Measurements from ENCODE around the gene TUBB2A. TPM values are rescaled to one million over a fixed set of nuclear protein-coding genes. Genes with fewer than 3 reads are reported as not detected.
"Not testable (repeated sequence)": the region's sequence is repeated elsewhere in the genome, so short reads cannot be mapped to it uniquely, and the experiment has no call there.

Gene TUBB2A
- polyA plus RNA-seq, 1 of the 3 experiments (the other 2 are of a cell fraction), result 199 TPM

DNA sequence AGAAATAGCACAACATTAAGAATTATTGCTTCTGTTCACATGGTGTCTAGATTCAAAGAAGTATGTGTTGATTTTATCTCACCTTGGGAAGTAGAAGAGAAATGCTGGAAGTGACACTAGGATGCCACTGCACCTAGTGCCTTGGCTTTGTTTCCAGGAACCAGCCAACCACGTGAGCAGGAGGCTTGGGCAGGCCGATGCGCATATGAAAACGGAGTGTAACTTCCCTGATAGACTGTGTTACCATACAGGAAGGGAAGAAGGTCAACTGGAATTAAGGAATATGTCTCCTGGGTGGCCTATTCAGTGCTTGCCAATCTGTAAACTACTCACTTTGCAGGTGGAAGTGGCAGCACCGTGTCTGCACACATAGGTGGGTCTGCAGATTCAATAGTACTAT, 42.0 kb upstream of the TUBB2A start:
- Histone ChIP-seq H3K9me2 (no peaks in the 10 kb centered on the region), H3K4me2 (no peak overlapping the region), H3K9me3 (no peaks in the 10 kb centered on the region), H3K4me3 (ENCODE audit: low read depth in 2 of 2, low read length in 1 of 2) (no peak overlapping the region), H3K79me2 (ENCODE audit: insufficient read depth) (no peaks in the 10 kb centered on the region), H4K20me1 (ENCODE audit: insufficient read depth) (no peaks in the 10 kb centered on the region), H2AFZ (ENCODE audit: low read depth) (no peak overlapping the region), H3K27me3 (ENCODE audit: insufficient read depth) (no peaks in the 10 kb centered on the region), H3K9ac (no peak overlapping the region), H3K27ac (ENCODE audit: low read depth in 2 of 2, low read length in 1 of 2) (no peak overlapping the region), H3F3A (replicated peaks; ENCODE audit: insufficient read depth) (no peaks in the 10 kb centered on the region), H3K4me1 (ENCODE audit: control insufficient read depth in 1 of 2, insufficient read depth in 2 of 2, low read depth in 1 of 2, low read length in 1 of 2) (peaks cover 0 to 8% of the 10 kb centered on the region in 2 experiments; a peak in 1 of 4 replicates), H3K36me3 (replicated peaks in 1 of 2; ENCODE audit: control insufficient read depth in 1 of 2, insufficient read depth in 2 of 2, low read length in 1 of 2) (no peaks in the 10 kb centered on the region)
- 83% methylated on average over 5 of the region's 5 CpGs for WGBS (ENCODE audit: low lambda C conversion rate)
- DNase-seq, result no peak
- CTCF ChIA-PET, result interaction anchor here (1.3 kb wide), 1 partner anchor 13 kb away, joined by 3 read pairs; no protein-coding TSS in a partner anchor
- POLR2A ChIA-PET, result no interaction called here
- TF ChIP-seq RCOR1 (IDR thresholded peaks at IDR 0.05; ENCODE audit: low read length) (no peak), POLR2AphosphoS5 (IDR thresholded peaks at IDR 0.05; ENCODE audit: low read depth, low read length) (no peak), YY1 (IDR thresholded peaks at IDR 0.05; ENCODE audit: low read depth) (no peak), NRF1 (IDR thresholded peaks at IDR 0.05; ENCODE audit: low read depth, low read length) (no peak), RXRA (IDR thresholded peaks at IDR 0.05; ENCODE audit: borderline replicate concordance, low read depth) (no peak), TAF1 (IDR thresholded peaks at IDR 0.05; ENCODE audit: borderline replicate concordance, low read depth, low read length) (no peak), JUND (IDR thresholded peaks at IDR 0.05) (no peak), RFX5 (IDR thresholded peaks at IDR 0.05; ENCODE audit: low read length) (no peak)

DNA sequence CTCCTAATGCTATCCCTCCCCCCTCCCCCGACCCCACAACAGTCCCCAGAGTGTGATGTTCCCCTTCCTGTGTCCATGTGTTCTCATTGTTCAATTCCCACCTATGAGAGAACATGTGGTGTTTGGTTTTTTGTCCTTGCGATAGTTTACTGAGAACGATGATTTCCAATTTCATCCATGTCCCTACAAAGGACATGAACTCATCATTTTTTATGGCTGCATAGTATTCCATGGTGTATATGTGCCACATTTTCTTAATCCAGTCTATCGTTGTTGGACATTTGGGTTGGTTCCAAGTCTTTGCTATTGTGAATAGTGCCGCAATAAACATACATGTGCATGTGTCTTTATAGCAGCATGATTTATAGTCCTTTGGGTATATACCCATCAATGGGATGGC, 40.4 kb upstream of the TUBB2A start:
- H3K9me2 ChIP-seq; CTCF ChIA-PET; H4K20me1 ChIP-seq (ENCODE audit: insufficient read depth); DNase-seq; H2AFZ ChIP-seq (ENCODE audit: low read depth); H3K4me1 ChIP-seq (ENCODE audit: control insufficient read depth in 1 of 2, insufficient read depth in 2 of 2, low read depth in 1 of 2, low read length in 1 of 2); H3K4me2 ChIP-seq; H3F3A ChIP-seq (replicated peaks; ENCODE audit: insufficient read depth); H3K27ac ChIP-seq (ENCODE audit: low read depth in 2 of 2, low read length in 1 of 2); H3K9me3 ChIP-seq; H3K4me3 ChIP-seq (ENCODE audit: low read depth in 2 of 2, low read length in 1 of 2); H3K9ac ChIP-seq; H3K36me3 ChIP-seq (replicated peaks in 1 of 2; ENCODE audit: control insufficient read depth in 1 of 2, insufficient read depth in 2 of 2, low read length in 1 of 2); H3K27me3 ChIP-seq (ENCODE audit: insufficient read depth); POLR2A ChIA-PET; H3K79me2 ChIP-seq (ENCODE audit: insufficient read depth): not testable (repeated sequence)
- 66% methylated on average over 3 of the region's 5 CpGs for WGBS (ENCODE audit: low lambda C conversion rate)

DNA sequence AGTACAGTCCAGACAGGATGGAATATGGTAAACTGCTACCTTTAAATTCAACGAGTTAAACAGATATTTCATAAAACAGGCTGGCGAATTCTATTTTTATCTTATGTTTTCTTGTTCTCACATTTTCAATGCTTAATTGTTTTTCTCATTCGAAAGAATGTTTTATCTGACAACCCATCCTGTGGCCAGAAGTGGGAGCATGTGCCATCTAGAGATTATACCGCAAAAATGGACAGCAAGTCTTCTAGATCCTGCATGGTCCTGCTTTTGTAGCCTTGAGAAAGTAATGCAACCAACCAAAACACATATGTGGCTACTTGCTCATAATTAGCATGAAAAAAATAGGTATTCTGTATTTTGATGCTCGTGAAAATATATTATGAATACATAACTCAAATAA, 39.4 kb upstream of the TUBB2A start:
- WGBS (ENCODE audit: low lambda C conversion rate), result 83% methylated on average over 5 of the region's 5 CpGs
- no peaks in the 10 kb centered on the region for H3K36me3 ChIP-seq (replicated peaks in 1 of 2; ENCODE audit: control insufficient read depth in 1 of 2, insufficient read depth in 2 of 2, low read length in 1 of 2)
- no peaks in the 10 kb centered on the region for H3K9me2 ChIP-seq
- no peak overlapping the region for H3K4me2 ChIP-seq
- H4K20me1 ChIP-seq (ENCODE audit: insufficient read depth), result no peaks in the 10 kb centered on the region
- no peak overlapping the region for H3K4me3 ChIP-seq (ENCODE audit: low read depth in 2 of 2, low read length in 1 of 2)
- H3K4me1 ChIP-seq (ENCODE audit: control insufficient read depth in 1 of 2, insufficient read depth in 2 of 2, low read depth in 1 of 2, low read length in 1 of 2), result peaks cover 0 to 8% of the 10 kb centered on the region in 2 experiments; a peak in 1 of 4 replicates
- H3F3A ChIP-seq (replicated peaks; ENCODE audit: insufficient read depth), result no peaks in the 10 kb centered on the region
- H3K9ac ChIP-seq, result no peak overlapping the region
- H2AFZ ChIP-seq (ENCODE audit: low read depth), result no peak overlapping the region
- no peak overlapping the region for H3K27ac ChIP-seq (ENCODE audit: low read depth in 2 of 2, low read length in 1 of 2)
- no peaks in the 10 kb centered on the region for H3K27me3 ChIP-seq (ENCODE audit: insufficient read depth)
- no peaks in the 10 kb centered on the region for H3K9me3 ChIP-seq
- no peaks in the 10 kb centered on the region for H3K79me2 ChIP-seq (ENCODE audit: insufficient read depth)
- CTCF ChIA-PET, result interaction anchor here (0.7 to 1.3 kb wide), 3 partner anchors 17 to 77 kb away, joined by 3 to 4 read pairs (median 3); no protein-coding TSS in a partner anchor
- POLR2A ChIA-PET, result no interaction called here
- DNase-seq, result no peak
- TF ChIP-seq FOXJ3 (CRISPR knock-in tag; IDR thresholded peaks at IDR 0.05) (no peak), ELF1 (IDR thresholded peaks at IDR 0.05) (no peak), GATA2 (CRISPR knock-in tag; IDR thresholded peaks at IDR 0.05) (no peak), SMC3 (IDR thresholded peaks at IDR 0.05; ENCODE audit: low read depth, low read length) (no peak), MEF2A (IDR thresholded peaks at IDR 0.05; ENCODE audit: borderline replicate concordance, low read depth) (no peak), FOSL2 (IDR thresholded peaks at IDR 0.05; ENCODE audit: borderline replicate concordance, low read depth) (no peak), NRF1 (IDR thresholded peaks at IDR 0.05; ENCODE audit: low read depth, low read length) (no peak), CHD2 (IDR thresholded peaks at IDR 0.05; ENCODE audit: low read length, partially characterized antibody) (no peak), GABPA (IDR thresholded peaks at IDR 0.05; ENCODE audit: low read depth) (no peak), YY1 (IDR thresholded peaks at IDR 0.05; ENCODE audit: low read depth) (no peak), JUND (IDR thresholded peaks at IDR 0.05) (no peak), TAF1 (IDR thresholded peaks at IDR 0.05; ENCODE audit: borderline replicate concordance, low read depth, low read length) (no peak)
- TF ChIP-seq, protein P1, sequence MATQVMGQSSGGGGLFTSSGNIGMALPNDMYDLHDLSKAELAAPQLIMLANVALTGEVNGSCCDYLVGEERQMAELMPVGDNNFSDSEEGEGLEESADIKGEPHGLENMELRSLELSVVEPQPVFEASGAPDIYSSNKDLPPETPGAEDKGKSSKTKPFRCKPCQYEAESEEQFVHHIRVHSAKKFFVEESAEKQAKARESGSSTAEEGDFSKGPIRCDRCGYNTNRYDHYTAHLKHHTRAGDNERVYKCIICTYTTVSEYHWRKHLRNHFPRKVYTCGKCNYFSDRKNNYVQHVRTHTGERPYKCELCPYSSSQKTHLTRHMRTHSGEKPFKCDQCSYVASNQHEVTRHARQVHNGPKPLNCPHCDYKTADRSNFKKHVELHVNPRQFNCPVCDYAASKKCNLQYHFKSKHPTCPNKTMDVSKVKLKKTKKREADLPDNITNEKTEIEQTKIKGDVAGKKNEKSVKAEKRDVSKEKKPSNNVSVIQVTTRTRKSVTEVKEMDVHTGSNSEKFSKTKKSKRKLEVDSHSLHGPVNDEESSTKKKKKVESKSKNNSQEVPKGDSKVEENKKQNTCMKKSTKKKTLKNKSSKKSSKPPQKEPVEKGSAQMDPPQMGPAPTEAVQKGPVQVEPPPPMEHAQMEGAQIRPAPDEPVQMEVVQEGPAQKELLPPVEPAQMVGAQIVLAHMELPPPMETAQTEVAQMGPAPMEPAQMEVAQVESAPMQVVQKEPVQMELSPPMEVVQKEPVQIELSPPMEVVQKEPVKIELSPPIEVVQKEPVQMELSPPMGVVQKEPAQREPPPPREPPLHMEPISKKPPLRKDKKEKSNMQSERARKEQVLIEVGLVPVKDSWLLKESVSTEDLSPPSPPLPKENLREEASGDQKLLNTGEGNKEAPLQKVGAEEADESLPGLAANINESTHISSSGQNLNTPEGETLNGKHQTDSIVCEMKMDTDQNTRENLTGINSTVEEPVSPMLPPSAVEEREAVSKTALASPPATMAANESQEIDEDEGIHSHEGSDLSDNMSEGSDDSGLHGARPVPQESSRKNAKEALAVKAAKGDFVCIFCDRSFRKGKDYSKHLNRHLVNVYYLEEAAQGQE (IDR thresholded peaks at IDR 0.05; ENCODE audit: low read depth, low read length), result no peak
- TF ChIP-seq, protein P2, sequence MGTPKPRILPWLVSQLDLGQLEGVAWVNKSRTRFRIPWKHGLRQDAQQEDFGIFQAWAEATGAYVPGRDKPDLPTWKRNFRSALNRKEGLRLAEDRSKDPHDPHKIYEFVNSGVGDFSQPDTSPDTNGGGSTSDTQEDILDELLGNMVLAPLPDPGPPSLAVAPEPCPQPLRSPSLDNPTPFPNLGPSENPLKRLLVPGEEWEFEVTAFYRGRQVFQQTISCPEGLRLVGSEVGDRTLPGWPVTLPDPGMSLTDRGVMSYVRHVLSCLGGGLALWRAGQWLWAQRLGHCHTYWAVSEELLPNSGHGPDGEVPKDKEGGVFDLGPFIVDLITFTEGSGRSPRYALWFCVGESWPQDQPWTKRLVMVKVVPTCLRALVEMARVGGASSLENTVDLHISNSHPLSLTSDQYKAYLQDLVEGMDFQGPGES (IDR thresholded peaks at IDR 0.05; ENCODE audit: low read depth, low read length), result no peak
- TF ChIP-seq, protein P3, sequence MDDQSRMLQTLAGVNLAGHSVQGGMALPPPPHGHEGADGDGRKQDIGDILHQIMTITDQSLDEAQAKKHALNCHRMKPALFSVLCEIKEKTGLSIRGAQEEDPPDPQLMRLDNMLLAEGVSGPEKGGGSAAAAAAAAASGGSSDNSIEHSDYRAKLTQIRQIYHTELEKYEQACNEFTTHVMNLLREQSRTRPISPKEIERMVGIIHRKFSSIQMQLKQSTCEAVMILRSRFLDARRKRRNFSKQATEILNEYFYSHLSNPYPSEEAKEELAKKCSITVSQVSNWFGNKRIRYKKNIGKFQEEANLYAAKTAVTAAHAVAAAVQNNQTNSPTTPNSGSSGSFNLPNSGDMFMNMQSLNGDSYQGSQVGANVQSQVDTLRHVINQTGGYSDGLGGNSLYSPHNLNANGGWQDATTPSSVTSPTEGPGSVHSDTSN (IDR thresholded peaks at IDR 0.05), result no peak

Data from SK-N-SH (cell line).